Activated T-helper 9 cell treated with anti-CD3 and anti-CD28 coated beads, Interleukin-2, amount 50 U/mL, for 16 hours (primary cell): Measurements from ENCODE around the gene CTAGE9.

Experiments
- DNase-seq: peaks from one replicate; pipeline ENCODE4 v3.0.0-alpha.2; 2020; ENCODE audit warnings: low read depth

The CTAGE9 gene

GRCh38 chr6:131673184-131673583 is 37.6 kb downstream of the CTAGE9 start:
- DNase-seq, result no peak

- DNase-seq, result no peak
Observed at GRCh38 chr6:131669891-131670290, 40.9 kb downstream of the CTAGE9 start.

- no peak for DNase-seq
Observed at GRCh38 chr6:131663578-131664165, 47.1 kb downstream of the CTAGE9 start.

GRCh38 chr6:131660195-131660594 is 50.6 kb downstream of the CTAGE9 start:
- DNase-seq, result no peak
